Small intestine (tissue), 7 donors: Measurements from ENCODE around the gene FAM3B. TPM values are rescaled to one million over a fixed set of nuclear protein-coding genes. Genes with fewer than 3 reads are reported as not detected.

Experiments used
- DNase-seq, 2 donors: peaks; one replicate each; pipeline versions ENCODE4 v3.0.0 to v3.0.0-alpha.2; 2013
- FAIRE-seq: peaks from 2 replicates; lab custom pipeline; 2012; peaks lifted over from hg19 to GRCh38; lab: Jason Lieb, UNC
- H3K27ac ChIP-seq, 3 donors: one replicate each; pipeline ENCODE4 v1.5.1; 2013; ENCODE audit warnings: low read length in 2 of 3, mild to moderate bottlenecking in 2 of 3, control low read depth in 1 of 3, inconsistent platforms in 1 of 3, low read depth in 1 of 3, moderate library complexity in 1 of 3
- H3K27me3 ChIP-seq, 3 donors: one replicate each; pipeline ENCODE4 v1.6.1; 2013; ENCODE audit warnings: low read length in 3 of 3, inconsistent platforms in 1 of 3; ENCODE audit not compliant: control insufficient read depth in 3 of 3, insufficient read depth in 3 of 3
- H3K36me3 ChIP-seq, 3 donors: one replicate each; pipeline ENCODE4 v1.6.1; 2013; ENCODE audit warnings: low read length in 3 of 3, inconsistent platforms in 1 of 3, low read depth in 1 of 3, mild to moderate bottlenecking in 1 of 3, moderate library complexity in 1 of 3; ENCODE audit not compliant: control insufficient read depth in 3 of 3, insufficient read depth in 2 of 3
- H3K4me1 ChIP-seq, 3 donors: one replicate each; pipeline ENCODE4 v1.6.1; 2013; ENCODE audit warnings: low read length in 2 of 3, inconsistent platforms in 1 of 3, low read depth in 1 of 3, mild to moderate bottlenecking in 1 of 3, moderate library complexity in 1 of 3; ENCODE audit not compliant: control insufficient read depth in 3 of 3, insufficient read depth in 2 of 3
- H3K4me3 ChIP-seq, 3 donors: one replicate each; pipeline ENCODE4 v1.5.1; 2013; ENCODE audit warnings: low read length in 3 of 3, control low read depth in 1 of 3, inconsistent platforms in 1 of 3, low read depth in 1 of 3, mild to moderate bottlenecking in 1 of 3, moderate library complexity in 1 of 3
- H3K9me3 ChIP-seq, 2 donors: one replicate each; pipeline ENCODE4 v1.6.1; 2013; ENCODE audit warnings: low read depth in 1 of 2, low read length in 1 of 2; ENCODE audit not compliant: control insufficient read depth in 2 of 2, insufficient read depth in 1 of 2
- WGBS, 3 donors: extraction: QIAGEN DNeasy Blood & Tissue Kit; methylation state at CpG; one replicate each; pipeline ENCODE4 v1.1.7; 2013; 5-methylcytosine and 5-hydroxymethylcytosine counted together
- polyA plus RNA-seq, 4 donors: library from polyadenylated mRNA; stranded (reverse) in 3 of 4; unstranded in 1 of 4; fragments of 200-250 nt in 3 of 4; fragments of 120-200 nt in 1 of 4; gene quantifications; one replicate each; pipeline versions ENCODE4 v1.2.1 to v1.2.3, GENCODE V29; 2013
- donor health status: healthy with polysubstance abuse.
- donor health status: control.
- donor health status: control.
- donor health status: Bipolar disorder and iron deficiency.
- donor health status: healthy.

Gene FAM3B
- polyA plus RNA-seq, 4 donors, result 35.8 to 379 (median 229) TPM

DNA sequence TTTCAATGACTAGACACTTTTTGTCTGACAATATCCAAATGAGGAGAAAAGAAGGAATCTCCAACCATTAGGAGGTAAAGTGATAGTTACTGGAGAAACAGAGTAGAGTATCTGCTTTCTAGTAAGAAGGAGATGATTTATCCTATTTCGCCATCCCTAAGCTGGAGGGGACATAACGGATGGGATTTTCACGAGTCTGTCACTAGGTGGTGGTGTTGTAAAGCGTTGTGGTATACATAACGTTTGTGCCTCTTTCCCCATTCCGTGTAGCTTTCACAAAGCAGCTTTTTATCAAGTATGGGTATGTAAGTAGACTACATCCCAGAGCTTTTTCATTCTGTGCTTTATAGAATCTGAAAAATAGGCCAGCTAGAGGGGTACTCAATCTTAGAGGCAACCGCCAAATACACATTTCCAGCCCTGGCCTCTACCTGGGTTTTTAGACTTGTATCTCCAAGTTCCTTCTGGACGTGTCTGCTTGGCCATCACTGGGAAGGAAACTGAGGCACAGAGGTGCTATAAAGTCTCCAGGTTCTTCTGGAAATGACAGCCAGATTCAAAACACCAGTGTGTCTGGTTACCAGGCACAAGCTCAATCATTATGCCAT lies 33.3 kb upstream of the FAM3B start:
- Histone ChIP-seq H3K4me1 (no peaks in the 10 kb centered on the region), H3K4me3 (no peak overlapping the region), H3K9me3 (no peaks in the 10 kb centered on the region), H3K27me3 (peaks cover 0 to 11% (median 0%) of the 10 kb centered on the region in 3 donors), H3K27ac (no peak overlapping the region), H3K36me3 (no peaks in the 10 kb centered on the region)
- WGBS, 3 donors, result 20 to 21% (median 21%) methylated on average over 8 of the region's 8 CpGs
- DNase-seq (peak; percentile 83 to 85), FAIRE-seq (no peak)

GRCh38 chr21:41289431-41289830 lies 27.2 kb upstream of the FAM3B start:
- Histone ChIP-seq H3K4me1 (no peaks in the 10 kb centered on the region), H3K27me3 (peaks cover 0 to 11% (median under 1%) of the 10 kb centered on the region in 3 donors), H3K27ac (no peak overlapping the region), H3K4me3 (no peak overlapping the region), H3K36me3 (no peaks in the 10 kb centered on the region), H3K9me3 (peaks cover 0 to 9% of the 10 kb centered on the region in 2 donors)
- no peak for FAIRE-seq
- 45 to 67% (median 65%) methylated on average over 13 of the region's 13 CpGs for WGBS, 3 donors
- DNase-seq, result peak; percentile 6 to 51

DNA sequence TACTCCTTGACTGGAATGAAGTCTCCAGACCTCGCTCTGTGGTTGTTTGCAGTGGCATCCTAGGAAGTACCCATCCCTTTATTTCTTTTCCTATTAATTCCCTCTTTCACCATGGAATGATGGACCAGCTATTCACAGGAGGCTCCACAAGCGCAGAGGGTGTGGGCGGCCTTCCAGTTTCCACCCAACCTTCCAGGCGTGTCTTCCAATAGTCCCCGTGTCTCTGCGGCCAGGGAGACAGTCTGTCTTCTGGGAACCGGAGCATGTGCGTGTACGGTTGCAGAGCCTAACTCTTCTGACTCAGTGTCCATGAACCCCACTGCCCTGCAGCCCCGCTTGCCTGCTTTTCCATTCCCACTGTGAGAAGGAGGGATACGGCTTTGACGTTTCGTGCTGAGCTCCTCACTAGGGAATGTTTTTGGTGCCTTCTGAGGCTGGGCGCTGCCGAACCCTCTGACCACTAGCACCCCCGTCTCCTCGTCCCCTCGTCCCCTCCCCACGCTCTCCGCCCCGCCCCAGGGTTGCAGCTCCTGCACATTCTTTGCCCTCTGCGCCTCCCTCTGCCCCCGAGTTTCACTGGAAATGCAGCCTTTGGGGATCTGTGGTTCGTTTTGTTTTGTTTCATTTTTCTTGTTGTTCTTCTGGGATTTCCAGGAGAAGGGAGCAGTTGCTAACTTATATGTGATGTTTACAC lies 26.3 kb upstream of the FAM3B start:
- H3K4me3 ChIP-seq, result peak overlapping the region in 1 of 3 donors; percentile 15
- peaks cover 0 to 11% (median 2%) of the 10 kb centered on the region in 3 donors for H3K27me3 ChIP-seq
- H3K36me3 ChIP-seq, result no peaks in the 10 kb centered on the region
- 29 to 58% (median 57%) methylated on average over 24 of the region's 24 CpGs for WGBS, 3 donors
- no peak for FAIRE-seq
- peaks cover 0 to 2% (median 2%) of the 10 kb centered on the region in 3 donors for H3K4me1 ChIP-seq
- H3K27ac ChIP-seq, result no peak overlapping the region
- H3K9me3 ChIP-seq, result peaks cover 0 to 9% of the 10 kb centered on the region in 2 donors
- peak in 1 of 2 donors; percentile 27 for DNase-seq

DNA sequence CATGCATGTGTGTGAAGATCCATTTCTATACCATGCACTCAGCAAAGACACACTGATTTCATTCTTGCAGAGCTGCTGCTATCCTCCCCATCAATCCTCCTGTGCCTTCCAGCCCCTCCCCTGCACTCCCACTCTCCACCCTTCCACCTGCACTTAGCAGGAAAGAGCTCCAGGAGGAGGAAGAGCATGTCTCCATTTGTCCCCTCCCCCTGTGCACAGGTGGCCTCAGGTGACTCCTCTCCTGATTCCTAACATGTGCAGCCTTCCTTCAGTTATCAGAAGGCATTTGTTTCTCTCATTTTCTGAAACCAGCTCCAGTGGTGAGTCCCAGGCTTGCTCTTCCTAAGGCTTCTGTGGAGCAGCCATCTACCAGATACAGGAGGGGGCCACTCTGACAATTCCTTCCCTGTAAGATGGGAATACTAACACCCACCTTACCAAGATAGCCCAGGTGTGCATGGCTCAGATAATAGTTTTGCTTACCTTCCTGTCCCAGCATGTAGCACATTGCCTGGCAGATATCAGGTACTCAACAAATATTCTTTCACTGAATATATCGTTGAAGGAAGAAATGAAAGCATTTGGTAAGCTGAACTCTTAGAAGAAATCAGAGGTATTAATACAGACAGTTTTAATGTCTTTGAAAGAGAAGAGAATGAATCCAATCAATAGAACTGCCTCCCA lies 21.9 kb upstream of the FAM3B start:
- H3K27ac ChIP-seq, result peak overlapping the region in 1 of 3 donors; percentile 1
- FAIRE-seq, result no peak
- H3K4me1 ChIP-seq, result peaks cover 0 to 4% (median 2%) of the 10 kb centered on the region in 3 donors
- peaks cover 0 to 9% of the 10 kb centered on the region in 2 donors for H3K9me3 ChIP-seq
- peak in 1 of 2 donors; percentile 64 for DNase-seq
- H3K27me3 ChIP-seq, result peaks cover 0 to 11% (median 2%) of the 10 kb centered on the region in 3 donors
- H3K36me3 ChIP-seq, result no peaks in the 10 kb centered on the region
- no peak overlapping the region for H3K4me3 ChIP-seq
- WGBS, 3 donors, result 14 to 62% (median 27%) methylated on average over 1 of the region's 1 CpG

DNA sequence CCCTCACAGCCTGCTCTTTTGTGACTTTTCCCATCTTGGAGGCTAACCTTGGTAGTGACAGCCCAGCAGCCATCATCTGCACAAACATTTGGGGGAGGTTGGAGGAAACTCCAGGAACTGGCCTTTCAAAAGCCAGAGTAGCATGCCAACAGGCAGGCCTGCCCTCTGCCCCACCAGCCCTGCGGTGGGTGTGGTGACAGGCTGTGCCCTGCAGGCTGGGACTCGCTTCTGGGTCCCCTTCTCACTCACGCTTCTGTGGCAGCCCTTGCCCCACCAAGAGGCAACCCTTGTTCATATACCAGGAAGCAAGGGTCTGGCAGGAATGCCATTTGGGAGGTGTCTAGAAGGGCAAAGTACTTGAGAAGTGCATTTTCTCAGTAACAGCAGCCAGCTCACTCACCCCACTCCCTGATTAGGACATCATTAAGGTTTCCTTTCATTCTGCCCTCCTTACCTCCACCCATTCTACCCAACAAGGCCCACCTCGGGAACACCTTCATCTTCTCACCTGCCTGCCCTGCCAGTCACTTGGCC lies 20.8 kb upstream of the FAM3B start:
- H3K9me3 ChIP-seq, result peaks cover 0 to 9% of the 10 kb centered on the region in 2 donors
- H3K27ac ChIP-seq, result peak overlapping the region in 1 of 3 donors; percentile 70
- peaks cover 0 to 4% (median 2%) of the 10 kb centered on the region in 3 donors for H3K4me1 ChIP-seq
- H3K4me3 ChIP-seq, result no peak overlapping the region
- no peak for FAIRE-seq
- WGBS, 3 donors, result 20 to 64% (median 29%) methylated on average over 4 of the region's 4 CpGs
- DNase-seq, result peak; percentile 10 to 88
- no peaks in the 10 kb centered on the region for H3K36me3 ChIP-seq
- peaks cover 0 to 11% (median 2%) of the 10 kb centered on the region in 3 donors for H3K27me3 ChIP-seq

DNA sequence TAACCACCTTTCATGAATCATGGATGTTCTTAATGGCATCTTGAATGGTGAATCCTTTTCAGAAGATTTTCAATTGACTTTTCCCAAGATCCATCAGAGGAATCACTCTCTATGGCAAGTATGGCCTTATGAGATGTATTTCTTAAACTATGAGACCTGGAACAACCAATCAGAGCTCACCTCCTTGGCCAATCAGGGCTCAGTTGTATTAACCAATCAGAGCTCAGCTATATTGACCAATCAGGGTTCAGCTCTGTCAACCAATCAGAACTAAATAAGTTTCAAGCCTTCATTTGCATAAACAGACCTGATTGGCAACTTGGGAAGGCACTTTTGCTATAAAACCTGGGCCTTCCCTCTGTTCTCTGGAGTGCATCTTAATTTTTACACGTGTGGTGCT lies 13.6 kb upstream of the FAM3B start:
- Histone ChIP-seq H3K4me1 (peaks cover 0 to 3% (median 0%) of the 10 kb centered on the region in 3 donors), H3K27ac (no peak overlapping the region), H3K36me3 (no peaks in the 10 kb centered on the region), H3K27me3 (peaks cover 0 to 23% (median 0%) of the 10 kb centered on the region in 3 donors), H3K9me3 (peaks cover 0 to 5% of the 10 kb centered on the region in 2 donors), H3K4me3 (no peak overlapping the region)
- no peak for DNase-seq
- WGBS, 3 donors, result 77 to 88% (median 84%) methylated on average over 1 of the region's 1 CpG
- FAIRE-seq, result no peak

DNA sequence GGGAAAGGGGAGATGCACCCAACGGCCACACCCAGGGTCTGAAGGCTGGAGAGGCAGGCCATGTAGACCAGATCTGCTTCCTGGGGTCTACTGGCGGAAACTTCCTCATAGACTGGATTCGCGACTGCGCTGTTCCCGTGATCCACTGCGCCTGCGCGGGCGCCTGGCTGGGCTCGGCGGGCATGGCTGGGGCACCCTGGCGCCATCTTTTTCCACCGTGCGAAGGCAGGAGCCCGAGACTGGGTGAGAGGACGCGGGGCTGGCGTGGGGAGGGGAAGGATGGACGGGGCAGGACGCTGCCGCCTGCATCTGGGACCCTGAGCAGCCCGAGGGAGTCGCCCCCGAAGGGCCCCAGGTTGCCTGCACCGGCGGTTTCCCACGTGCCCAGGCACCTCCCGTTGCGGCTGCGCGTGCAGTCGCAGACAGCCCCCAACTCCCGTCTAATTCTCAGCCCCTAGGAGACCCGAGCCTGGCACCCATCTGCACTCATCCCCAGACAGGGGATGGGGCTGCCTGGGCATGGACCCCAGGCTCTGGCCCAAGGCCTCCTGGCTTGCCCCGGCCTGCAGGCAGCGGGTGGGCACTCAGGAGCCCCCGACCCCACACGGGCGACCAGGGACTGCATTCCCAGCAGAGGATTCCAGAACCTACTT lies 12.4 kb upstream of the FAM3B start:
- peaks cover 0 to 35% (median 0%) of the 10 kb centered on the region in 3 donors for H3K27me3 ChIP-seq
- no peak overlapping the region for H3K4me3 ChIP-seq
- no peaks in the 10 kb centered on the region for H3K36me3 ChIP-seq
- H3K4me1 ChIP-seq, result peaks cover 0 to 3% (median 0%) of the 10 kb centered on the region in 3 donors
- H3K9me3 ChIP-seq, result peaks cover 0 to 5% of the 10 kb centered on the region in 2 donors
- FAIRE-seq (no peak), DNase-seq (no peak)
- no peak overlapping the region for H3K27ac ChIP-seq
- 94 to 96% (median 96%) methylated on average over 35 to 40 of the region's 40 CpGs for WGBS, 3 donors
